ENCODE data around the gene CST1.
"Not testable (repeated sequence)": the region's sequence is repeated elsewhere in the genome, so short reads cannot be mapped to it uniquely, and the experiment has no call there.

The CST1 gene

DNA sequence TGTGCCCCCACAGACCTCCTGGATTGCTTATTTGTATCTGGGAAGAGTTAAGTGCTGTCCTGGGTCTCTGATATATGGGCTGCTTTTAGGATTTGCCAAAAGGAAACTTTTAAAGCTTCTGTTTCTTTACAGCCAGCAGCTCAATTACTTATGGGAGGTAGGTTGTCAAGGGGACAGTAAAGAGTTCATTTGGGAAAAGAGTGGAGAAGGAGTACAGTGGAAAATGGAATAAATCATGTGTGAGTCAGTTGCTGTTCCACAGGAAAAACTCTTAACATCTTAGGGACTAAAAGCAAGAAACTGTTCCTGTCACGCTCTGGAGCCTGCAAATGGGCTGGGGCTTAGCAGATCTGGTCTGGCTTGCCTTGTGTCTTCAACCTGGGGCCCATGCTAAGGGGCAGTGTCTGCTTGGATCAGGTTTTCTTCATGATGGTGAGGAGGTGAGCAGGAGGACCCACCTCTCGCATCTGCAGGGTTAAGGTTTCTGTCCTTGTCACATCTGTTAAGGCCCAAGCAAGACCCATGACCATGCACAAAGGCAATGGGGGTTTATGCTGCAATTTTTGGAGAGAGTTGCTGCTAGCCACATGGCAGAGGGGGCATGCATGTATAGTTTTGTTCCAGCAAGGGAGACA is 8.7 kb upstream of the CST1 start:
- Histone ChIP-seq H3F3A (ENCODE audit: insufficient read depth) (no peaks in the 10 kb centered on the region), H3K4me2 (ENCODE audit: low read depth, low read length, poor library complexity, severe bottlenecking) (no peak overlapping the region), H3K79me2 (ENCODE audit: insufficient read depth, low read length) (no peaks in the 10 kb centered on the region), H3K27ac (ENCODE audit: low read depth, low read length) (no peak overlapping the region), H3K4me3 (ENCODE audit: insufficient read depth, low read length, poor library complexity, severe bottlenecking) (no peak overlapping the region), H3K9ac (ENCODE audit: low read length) (no peak overlapping the region), H3K9me2 (replicated peaks; ENCODE audit: insufficient read depth, low read length) (no peaks in the 10 kb centered on the region), H2AFZ (ENCODE audit: low read depth, low read length, severe bottlenecking) (no peak overlapping the region), H4K20me1 (ENCODE audit: low read depth, low read length) (no peaks in the 10 kb centered on the region), H3K36me3 (ENCODE audit: low read length) (no peaks in the 10 kb centered on the region), H3K27me3 (ENCODE audit: low read length) (no peaks in the 10 kb centered on the region), H3K9me3 (ENCODE audit: insufficient read depth, low read length) (no peaks in the 10 kb centered on the region)
- TF ChIP-seq, protein P1, sequence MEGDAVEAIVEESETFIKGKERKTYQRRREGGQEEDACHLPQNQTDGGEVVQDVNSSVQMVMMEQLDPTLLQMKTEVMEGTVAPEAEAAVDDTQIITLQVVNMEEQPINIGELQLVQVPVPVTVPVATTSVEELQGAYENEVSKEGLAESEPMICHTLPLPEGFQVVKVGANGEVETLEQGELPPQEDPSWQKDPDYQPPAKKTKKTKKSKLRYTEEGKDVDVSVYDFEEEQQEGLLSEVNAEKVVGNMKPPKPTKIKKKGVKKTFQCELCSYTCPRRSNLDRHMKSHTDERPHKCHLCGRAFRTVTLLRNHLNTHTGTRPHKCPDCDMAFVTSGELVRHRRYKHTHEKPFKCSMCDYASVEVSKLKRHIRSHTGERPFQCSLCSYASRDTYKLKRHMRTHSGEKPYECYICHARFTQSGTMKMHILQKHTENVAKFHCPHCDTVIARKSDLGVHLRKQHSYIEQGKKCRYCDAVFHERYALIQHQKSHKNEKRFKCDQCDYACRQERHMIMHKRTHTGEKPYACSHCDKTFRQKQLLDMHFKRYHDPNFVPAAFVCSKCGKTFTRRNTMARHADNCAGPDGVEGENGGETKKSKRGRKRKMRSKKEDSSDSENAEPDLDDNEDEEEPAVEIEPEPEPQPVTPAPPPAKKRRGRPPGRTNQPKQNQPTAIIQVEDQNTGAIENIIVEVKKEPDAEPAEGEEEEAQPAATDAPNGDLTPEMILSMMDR (IDR thresholded peaks at IDR 0.05; ENCODE audit: insufficient read depth, low read length, poor library complexity, severe bottlenecking): no peak
- no peak for TF ChIP-seq EZH2phosphoT487 (conservative IDR thresholded peaks at IDR 0.05; ENCODE audit: low read length)

DNA sequence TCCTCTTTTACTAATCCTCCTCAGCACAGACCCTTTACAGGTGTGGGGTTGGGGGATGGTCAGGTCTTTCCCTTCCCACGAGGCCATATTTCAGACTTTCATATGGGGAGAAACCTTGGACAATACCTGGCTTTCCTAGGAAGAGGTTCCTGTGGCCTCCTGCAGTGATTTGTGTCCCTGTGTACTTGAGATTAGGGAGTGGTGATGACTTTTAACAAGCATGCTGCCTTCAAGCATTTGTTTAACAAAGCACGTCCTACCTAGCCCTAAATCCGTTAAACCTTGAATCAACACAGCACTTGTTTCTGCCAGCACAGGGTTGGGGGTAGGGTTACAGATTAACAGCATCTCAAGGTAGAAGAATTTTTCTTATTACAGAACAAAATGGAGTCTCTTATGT is 6.1 kb upstream of the CST1 start:
- not testable (repeated sequence) for H3K79me2 ChIP-seq (ENCODE audit: insufficient read depth, low read length); H3K9me3 ChIP-seq (ENCODE audit: insufficient read depth, low read length); H3K36me3 ChIP-seq (ENCODE audit: low read length); H3K4me2 ChIP-seq (ENCODE audit: low read depth, low read length, poor library complexity, severe bottlenecking); H3K4me3 ChIP-seq (ENCODE audit: insufficient read depth, low read length, poor library complexity, severe bottlenecking); H3F3A ChIP-seq (ENCODE audit: insufficient read depth); H2AFZ ChIP-seq (ENCODE audit: low read depth, low read length, severe bottlenecking); H3K27me3 ChIP-seq (ENCODE audit: low read length); H4K20me1 ChIP-seq (ENCODE audit: low read depth, low read length); H3K27ac ChIP-seq (ENCODE audit: low read depth, low read length); H3K9ac ChIP-seq (ENCODE audit: low read length); H3K9me2 ChIP-seq (replicated peaks; ENCODE audit: insufficient read depth, low read length)

GRCh38 chr20:23755131-23755611 is 4.4 kb upstream of the CST1 start:
- H2AFZ ChIP-seq (ENCODE audit: low read depth, low read length, severe bottlenecking); H3K79me2 ChIP-seq (ENCODE audit: insufficient read depth, low read length); H3K4me3 ChIP-seq (ENCODE audit: insufficient read depth, low read length, poor library complexity, severe bottlenecking); H3K9ac ChIP-seq (ENCODE audit: low read length); H3K9me3 ChIP-seq (ENCODE audit: insufficient read depth, low read length); H3K4me2 ChIP-seq (ENCODE audit: low read depth, low read length, poor library complexity, severe bottlenecking); H3F3A ChIP-seq (ENCODE audit: insufficient read depth); H3K27ac ChIP-seq (ENCODE audit: low read depth, low read length); H3K36me3 ChIP-seq (ENCODE audit: low read length); H4K20me1 ChIP-seq (ENCODE audit: low read depth, low read length); H3K27me3 ChIP-seq (ENCODE audit: low read length); H3K9me2 ChIP-seq (replicated peaks; ENCODE audit: insufficient read depth, low read length): not testable (repeated sequence)

- Histone ChIP-seq H3K79me2 (ENCODE audit: insufficient read depth, low read length) (no peaks in the 10 kb centered on the region), H4K20me1 (ENCODE audit: low read depth, low read length) (no peaks in the 10 kb centered on the region), H3K4me2 (ENCODE audit: low read depth, low read length, poor library complexity, severe bottlenecking) (no peak overlapping the region), H3K27ac (ENCODE audit: low read depth, low read length) (no peak overlapping the region), H3K9me2 (replicated peaks; ENCODE audit: insufficient read depth, low read length) (no peaks in the 10 kb centered on the region), H3K9me3 (ENCODE audit: insufficient read depth, low read length) (no peaks in the 10 kb centered on the region), H3K36me3 (ENCODE audit: low read length) (no peaks in the 10 kb centered on the region), H3K4me3 (ENCODE audit: insufficient read depth, low read length, poor library complexity, severe bottlenecking) (no peak overlapping the region), H3F3A (ENCODE audit: insufficient read depth) (no peaks in the 10 kb centered on the region), H3K27me3 (ENCODE audit: low read length) (no peaks in the 10 kb centered on the region), H2AFZ (ENCODE audit: low read depth, low read length, severe bottlenecking) (no peak overlapping the region), H3K9ac (ENCODE audit: low read length) (no peak overlapping the region)
- TF ChIP-seq EZH2phosphoT487 (conservative IDR thresholded peaks at IDR 0.05; ENCODE audit: low read length): no peak
- TF ChIP-seq, protein P1 (IDR thresholded peaks at IDR 0.05; ENCODE audit: insufficient read depth, low read length, poor library complexity, severe bottlenecking): no peak
These were observed 4.0 kb upstream of the CST1 start for GRCh38 chr20:23754731-23755130.
